Transverse colon (tissue), 4 donors: Measurements from ENCODE around the gene POLRMT. TPM values are rescaled to one million over a fixed set of nuclear protein-coding genes. Genes with fewer than 3 reads are reported as not detected.
A peak's percentile ranks its signal among the peaks of the same experiment; 100 is the strongest.

Experiments used
- DNase-seq: peaks from one replicate; pipeline ENCODE4 v3.0.0-alpha.2; 2019
- H3K27ac ChIP-seq, 4 donors: fragments of 200-600 bp; sonication (generic); 2 replicates each; pipeline ENCODE4 v1.5.1; 2016 to 2018; ENCODE audit warnings: inconsistent platforms in 4 of 4
- H3K27me3 ChIP-seq: fragments of 200-600 bp; sonication (generic); 2 replicates; pipeline ENCODE4 v1.5.1; 2017; ENCODE audit warnings: inconsistent platforms
- H3K36me3 ChIP-seq, 4 donors: fragments of 200-600 bp; sonication (generic); 2 replicates each; pipeline ENCODE4 v1.5.1; 2017 to 2019; ENCODE audit warnings: inconsistent platforms in 4 of 4
- H3K4me1 ChIP-seq, 4 donors: fragments of 200-600 bp; sonication (generic); 2 replicates each; pipeline ENCODE4 v1.5.1; 2017 to 2020; ENCODE audit warnings: inconsistent platforms in 4 of 4
- H3K4me3 ChIP-seq, 4 donors: fragments of 200-600 bp; sonication (generic); 1 replicate in 1 of 4; 2 replicates in 3 of 4; pipeline versions ENCODE4 v1.5.1 to v1.6.1; 2017 to 2019; ENCODE audit warnings: inconsistent platforms in 4 of 4
- H3K9me3 ChIP-seq, 2 donors: fragments of 200-600 bp; sonication (generic); 2 replicates each; pipeline ENCODE4 v1.5.1; 2017 to 2019; ENCODE audit warnings: inconsistent platforms in 2 of 2
- CTCF ChIP-seq, 5 experiments: fragments of 200-600 bp in 3 of 5; fragments of 450-650 bp in 2 of 5; sonication (generic) in 3 of 5; IDR thresholded peaks; 1 replicate in 2 of 5; 2 replicates in 3 of 5; pipeline ENCODE4 v1.5.1; 2016 to 2017; ENCODE audit warnings: antibody characterized with exemption in 5 of 5, inconsistent platforms in 3 of 5, mild to moderate bottlenecking in 2 of 5, moderate library complexity in 1 of 5
- EP300 ChIP-seq: sonication (generic); formaldehyde crosslinking; IDR thresholded peaks from one replicate; pipeline ENCODE4 v1.6.1; 2017; ENCODE audit warnings: antibody characterized with exemption, low read depth
- POLR2A ChIP-seq: fragments of 450-650 bp; IDR thresholded peaks from one replicate; pipeline ENCODE4 v1.6.1; 2016; ENCODE audit warnings: antibody characterized with exemption, mild to moderate bottlenecking, moderate library complexity
- POLR2AphosphoS5 ChIP-seq, 3 donors: sonication (generic); formaldehyde crosslinking; IDR thresholded peaks; one replicate each; pipeline ENCODE4 v1.6.1; 2016; ENCODE audit warnings: antibody characterized with exemption in 3 of 3
- WGBS, 2 donors: methylation state at CpG; one replicate each; pipeline ENCODE4 v1.1.5; 2018; ENCODE audit warnings: low coverage in 1 of 2; 5-methylcytosine and 5-hydroxymethylcytosine counted together
- in situ Hi-C, 4 donors: fragments of 200-750 bp; cut with MboI; loops; one replicate each; pipeline versions ENCODE4 v1.15.0 to v1.15.1; 2017; ENCODE audit warnings: low sequenced_read_pairs in 3 of 4, low pct_ligation_motif_present in 1 of 4, low pct_unique_long_range_greater_than_20kb in 1 of 4
- intact Hi-C: fragments of 100-400 bp; cut with DNase I; formaldehyde crosslinking; loops from one replicate; pipeline ENCODE4 v1.15.1; 2023; ENCODE audit warnings: low total_unique reads
- total RNA-seq, 4 donors: library from RNA; depleted of rRNA; stranded (reverse); fragments of >200 nt; gene quantifications; one replicate each; pipeline ENCODE4 v1.1.0, GENCODE V29; 2016

The POLRMT gene
- total RNA-seq, 4 donors from 2014 or later, result 45.9 to 114 (median 63.9) TPM

DNA sequence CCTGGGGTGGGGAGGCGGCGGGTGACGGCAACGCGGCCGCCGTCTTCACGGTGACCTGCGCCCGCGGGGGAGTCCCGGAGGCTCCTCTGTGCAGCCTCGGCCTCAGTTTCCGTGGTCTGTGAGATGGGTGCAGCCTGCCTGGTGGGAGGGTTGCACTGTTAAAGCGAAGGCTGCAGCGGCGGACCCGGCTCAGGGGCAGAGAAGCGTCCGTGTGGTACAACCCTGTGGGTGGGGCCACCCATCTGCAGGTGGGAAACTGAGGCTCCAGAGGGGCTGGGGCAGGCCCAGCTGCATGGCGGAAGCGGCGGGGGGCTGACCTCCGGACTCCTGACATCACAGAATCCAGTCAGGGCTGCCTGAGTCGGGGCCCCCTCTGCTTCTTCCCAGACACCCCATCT is 6.8 kb upstream of the POLRMT start:
- in situ Hi-C loops (no loop called here), intact Hi-C loops (no loop called here)
- Histone ChIP-seq H3K27ac (peak overlapping the region in 3 of 4 donors; percentile 9 to 49 (median 33)), H3K4me1 (peaks cover 8 to 14% (median 9%) of the 10 kb centered on the region in 4 donors), H3K9me3 (no peaks in the 10 kb centered on the region), H3K4me3 (peak overlapping the region; percentile 11 to 52 (median 34)), H3K27me3 (no peaks in the 10 kb centered on the region), H3K36me3 (no peaks in the 10 kb centered on the region)
- 40% methylated on average over 25 of the region's 25 CpGs; no CpG with 5 or more reads in 1 of the 2 donors for WGBS, 2 donors
- DNase-seq, result no peak
- no peak for TF ChIP-seq CTCF (IDR thresholded peaks at IDR 0.05)
- no peak for TF ChIP-seq EP300
- TF ChIP-seq POLR2AphosphoS5 (IDR thresholded peaks at IDR 0.05), result no peak
- no peak for TF ChIP-seq POLR2A

DNA sequence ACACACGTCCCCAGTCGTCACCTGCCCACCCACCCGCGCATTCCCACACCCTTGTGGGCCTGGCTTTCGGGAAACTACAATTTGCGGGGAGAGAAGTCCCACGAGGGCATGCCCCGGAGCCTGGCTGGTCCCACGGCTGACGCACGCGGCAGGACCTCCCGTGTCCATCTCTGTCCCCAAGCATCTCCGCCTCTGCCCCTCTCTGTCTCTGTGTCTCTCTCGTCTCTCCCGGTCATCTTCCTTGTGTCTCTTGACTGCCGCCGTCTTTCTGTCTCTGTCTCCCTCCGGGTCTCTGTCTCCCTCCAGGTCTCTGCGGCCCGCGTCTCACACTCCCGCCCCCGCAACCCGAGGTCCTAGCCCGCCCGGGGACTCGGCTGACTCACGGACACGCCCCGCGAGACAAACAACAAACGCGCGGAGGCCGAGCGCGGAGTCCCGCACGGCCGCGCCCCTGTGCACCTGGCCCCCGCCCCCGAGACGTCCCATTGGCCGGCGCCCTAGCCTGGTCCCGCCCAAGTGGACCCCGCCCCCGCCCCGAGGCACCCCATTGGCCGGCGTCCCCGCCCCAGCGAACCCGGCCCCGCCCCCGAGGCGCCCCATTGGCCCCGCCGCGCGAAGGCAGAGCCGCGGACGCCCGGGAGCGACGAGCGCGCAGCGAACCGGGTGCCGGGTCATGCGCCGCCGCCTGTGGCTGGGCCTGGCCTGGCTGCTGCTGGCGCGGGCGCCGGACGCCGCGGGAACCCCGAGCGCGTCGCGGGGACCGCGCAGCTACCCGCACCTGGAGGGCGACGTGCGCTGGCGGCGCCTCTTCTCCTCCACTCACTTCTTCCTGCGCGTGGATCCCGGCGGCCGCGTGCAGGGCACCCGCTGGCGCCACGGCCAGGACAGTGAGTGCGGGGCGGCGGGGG is 6.2 kb upstream of the POLRMT start, which contains the start of gene FGF22:
Gene FGF22, plus strand, starts transcription at position 627 of the 908 bp plus-strand sequence. Its CDS starts 47 bp downstream, at position 674.
- peak; percentile 97 for DNase-seq
- peak within 1 kb of the TSS; percentile 11 to 52 (median 34) for H3K4me3 ChIP-seq
- H3K27ac ChIP-seq, result peak within 1 kb of the TSS in 3 of 4 donors; percentile 9 to 49 (median 33)
- no peaks in the 10 kb centered on the region for H3K36me3 ChIP-seq
- H3K9me3 ChIP-seq, result no peaks in the 10 kb centered on the region
- peaks cover 9 to 15% (median 12%) of the 10 kb centered on the region in 4 donors for H3K4me1 ChIP-seq
- in situ Hi-C loops (no loop called here), intact Hi-C loops (no loop called here)
- H3K27me3 ChIP-seq, result no peaks in the 10 kb centered on the region
- whole genome bisulfite sequencing, 2 donors, result 3% methylated on average over 106 of the region's 109 CpGs; no CpG with 5 or more reads in 1 of the 2 donors
- TF ChIP-seq POLR2A, result no peak
- TF ChIP-seq POLR2AphosphoS5 (IDR thresholded peaks at IDR 0.05), result no peak
- TF ChIP-seq EP300, result no peak
- no peak for TF ChIP-seq CTCF (IDR thresholded peaks at IDR 0.05)

GRCh38 chr19:638906-639252 is 5.5 kb upstream of the POLRMT start:
- no peaks in the 10 kb centered on the region for H3K36me3 ChIP-seq
- no peak overlapping the region for H3K27ac ChIP-seq
- in situ Hi-C loops (no loop called here), intact Hi-C loops (no loop called here)
- 66% methylated on average over 9 of the region's 17 CpGs; no CpG with 5 or more reads in 1 of the 2 donors for WGBS, 2 donors
- peak overlapping the region in 2 of 4 donors; percentile 44 to 52 for H3K4me3 ChIP-seq
- peaks cover 15 to 21% (median 19%) of the 10 kb centered on the region in 4 donors for H3K4me1 ChIP-seq
- H3K9me3 ChIP-seq, result no peaks in the 10 kb centered on the region
- H3K27me3 ChIP-seq, result no peaks in the 10 kb centered on the region
- no peak for DNase-seq
- TF ChIP-seq POLR2A (no peak), EP300 (no peak), POLR2AphosphoS5 (IDR thresholded peaks at IDR 0.05) (no peak), CTCF (IDR thresholded peaks at IDR 0.05) (no peak)

GRCh38 chr19:634975-635652 is 1.8 kb upstream of the POLRMT start:
- no peaks in the 10 kb centered on the region for H3K9me3 ChIP-seq
- no peaks in the 10 kb centered on the region for H3K36me3 ChIP-seq
- peaks cover 25 to 35% (median 31%) of the 10 kb centered on the region in 4 donors for H3K4me1 ChIP-seq
- no peaks in the 10 kb centered on the region for H3K27me3 ChIP-seq
- in situ Hi-C loops (no loop called here), intact Hi-C loops (no loop called here)
- WGBS, 2 donors, result 76 to 93% methylated on average over 3 to 16 of the region's 16 CpGs
- no peak overlapping the region for H3K4me3 ChIP-seq
- DNase-seq, result no peak
- no peak overlapping the region for H3K27ac ChIP-seq
- TF ChIP-seq POLR2A (no peak), POLR2AphosphoS5 (IDR thresholded peaks at IDR 0.05) (no peak), CTCF (IDR thresholded peaks at IDR 0.05) (no peak), EP300 (no peak)
